ENCODE measurements around the gene TUB.

Gene TUB

DNA sequence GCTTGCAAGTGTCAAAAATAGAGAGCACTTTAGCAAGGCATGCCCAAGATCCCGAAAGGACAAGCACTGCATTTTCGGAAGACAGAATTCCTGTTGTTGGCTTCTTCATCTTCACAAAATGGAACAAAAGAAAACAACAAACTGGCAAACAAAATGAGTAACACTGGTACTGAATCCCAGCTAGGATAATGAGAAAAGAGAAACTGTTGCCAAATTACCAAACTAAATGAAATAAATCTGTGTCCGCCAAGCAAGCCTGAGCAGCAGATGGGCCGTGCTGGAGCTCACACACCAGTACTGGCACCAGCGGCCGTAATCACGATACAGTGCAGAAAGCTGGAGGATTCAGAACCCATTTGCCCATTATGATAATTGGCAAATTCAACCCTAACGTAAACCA lies 30.6 kb downstream of the TUB start:
- DNase-seq: peak in 1 of 2 experiments; percentile 49

DNA sequence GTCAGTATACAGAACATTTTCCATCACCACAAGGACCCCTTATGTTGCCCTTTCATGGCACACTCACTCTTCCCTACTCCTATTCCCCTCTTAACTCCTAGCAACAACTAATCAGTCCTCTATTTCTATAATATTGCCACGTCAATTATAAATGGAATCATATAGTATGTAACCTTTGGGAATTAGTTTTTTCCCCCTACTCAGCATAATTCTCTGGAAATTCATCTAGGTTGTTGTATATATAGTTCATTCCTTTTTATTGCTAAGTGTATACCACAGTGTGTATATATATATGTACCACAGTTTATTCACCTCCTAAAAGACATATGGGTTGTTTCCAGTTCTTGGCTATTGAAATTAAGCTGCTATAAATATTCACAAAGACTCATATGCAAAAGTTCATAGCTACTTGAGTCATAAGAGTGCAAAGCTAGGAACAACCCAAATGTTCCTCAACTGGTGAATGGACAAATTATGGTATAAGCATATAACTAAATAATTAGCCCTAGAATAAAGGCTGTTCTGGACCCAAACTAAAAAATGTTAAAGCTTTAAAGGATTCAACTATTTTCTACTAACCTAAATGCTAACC lies 41.3 kb downstream of the TUB start:
- DNase-seq: no peak

DNA sequence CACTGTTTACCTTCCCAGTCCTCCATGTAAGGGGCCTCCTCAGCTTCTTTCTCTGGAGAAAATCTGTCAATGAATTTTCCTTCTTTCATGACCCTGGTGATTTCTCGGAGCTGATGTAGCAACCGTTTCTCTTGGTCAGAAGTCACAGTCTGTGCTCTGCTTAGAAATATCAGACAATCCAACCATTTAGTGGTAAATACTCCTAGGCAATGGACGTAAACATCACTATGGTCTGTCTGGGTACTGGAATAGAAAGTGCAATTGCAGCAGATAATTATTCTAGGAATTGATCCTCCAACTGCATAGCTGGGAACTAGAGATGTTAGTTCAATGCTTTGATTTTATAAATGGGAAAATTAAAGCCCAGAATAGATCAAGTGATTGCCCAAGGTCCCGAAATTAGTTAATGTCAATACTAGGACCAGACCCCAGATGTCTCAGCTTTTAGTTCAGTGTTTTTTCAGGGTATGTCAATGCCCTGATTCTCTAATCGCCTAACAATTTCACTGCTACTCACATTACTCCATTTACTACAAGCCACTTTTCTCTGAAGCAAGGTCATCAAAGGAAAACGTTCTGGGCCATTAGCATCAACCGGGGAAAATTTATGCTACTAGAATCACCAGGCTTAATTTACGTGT lies 45.8 kb downstream of the TUB start:
- DNase-seq: no peak

DNA sequence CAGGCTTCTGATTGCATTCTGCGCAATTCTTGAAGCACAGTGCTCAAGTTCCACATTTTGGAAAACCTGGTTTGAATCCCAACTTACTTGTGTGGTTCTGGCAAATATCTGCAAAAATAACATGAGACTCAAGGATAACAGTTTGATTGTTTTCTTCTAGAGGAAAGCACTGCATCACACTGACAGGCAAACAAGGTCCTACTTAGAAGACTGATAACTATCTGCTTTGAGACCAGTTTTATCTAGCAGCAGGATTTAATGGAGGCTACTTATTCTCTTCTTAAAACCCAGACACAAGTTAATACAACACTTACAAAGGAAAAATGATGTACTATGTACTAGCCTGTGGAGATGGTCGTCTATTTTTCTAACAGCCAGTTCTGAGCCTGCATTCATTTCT lies 46.4 kb downstream of the TUB start:
- DNase-seq: no peak

- no peak for DNase-seq
Observed at GRCh38 chr11:8138526-8138925, 57.5 kb downstream of the TUB start.

DNA sequence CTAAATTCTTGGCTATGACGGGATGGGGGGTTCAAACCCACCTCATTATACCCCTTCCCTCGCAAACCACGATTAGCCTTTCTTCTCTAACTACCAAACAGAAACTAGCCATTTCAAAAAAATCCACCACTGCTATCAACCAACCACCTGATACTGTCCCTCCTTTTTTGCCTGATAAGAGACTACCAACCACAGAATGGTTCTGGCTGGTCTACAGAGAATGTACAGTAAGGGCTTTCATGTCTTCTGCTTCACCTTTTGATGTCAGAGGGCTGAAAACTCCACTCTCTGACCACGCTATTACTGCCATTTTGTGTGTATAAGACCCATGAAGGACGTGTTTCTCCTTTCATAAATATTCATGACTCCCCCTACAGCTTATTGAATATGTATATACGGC lies 68.7 kb downstream of the TUB start:
- no peak for DNase-seq
